IPS-11a (cell line): ENCODE data around the gene RAB15.

Experiments
- H3K4me3 ChIP-seq: one replicate; pipeline ENCODE4 v1.5.1; 2013; ENCODE audit warnings: low read depth, low read length, control low read depth

RAB15 gene

DNA sequence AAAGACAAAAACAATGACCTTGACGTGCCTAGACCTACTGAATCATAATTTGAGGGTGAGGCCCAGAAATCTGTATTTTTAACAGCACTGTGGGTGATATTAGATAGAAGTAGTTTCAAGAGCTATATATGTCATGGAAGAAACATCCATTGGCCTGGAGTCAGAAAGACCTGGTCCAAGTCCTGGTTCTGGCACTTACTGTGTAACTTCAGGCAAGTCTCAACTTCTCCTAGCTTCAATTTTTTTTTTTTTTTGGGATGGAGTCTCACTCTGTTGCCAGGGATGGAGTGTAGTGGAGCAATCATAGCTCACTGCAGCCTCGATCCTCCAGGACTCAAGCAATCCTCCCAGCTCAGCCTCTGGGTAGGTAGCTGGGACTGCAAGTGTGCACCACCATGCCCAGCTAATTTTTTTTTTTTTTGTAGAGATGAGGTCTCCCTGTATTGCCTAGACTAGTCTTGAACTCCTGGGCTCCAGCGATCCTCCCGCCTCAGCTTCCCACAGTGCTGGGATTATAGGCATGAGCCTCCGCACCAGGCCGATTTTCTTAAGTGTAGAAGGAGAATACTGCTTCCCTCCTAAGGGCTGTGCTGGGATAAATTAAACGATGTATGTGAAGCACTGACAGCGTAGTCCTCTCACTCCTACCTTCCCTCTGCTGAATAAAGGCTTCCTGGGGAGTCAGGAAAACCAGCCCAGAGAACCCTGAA is 15.3 kb downstream of the RAB15 start:
- H3K4me3 ChIP-seq, result no peak overlapping the region

DNA sequence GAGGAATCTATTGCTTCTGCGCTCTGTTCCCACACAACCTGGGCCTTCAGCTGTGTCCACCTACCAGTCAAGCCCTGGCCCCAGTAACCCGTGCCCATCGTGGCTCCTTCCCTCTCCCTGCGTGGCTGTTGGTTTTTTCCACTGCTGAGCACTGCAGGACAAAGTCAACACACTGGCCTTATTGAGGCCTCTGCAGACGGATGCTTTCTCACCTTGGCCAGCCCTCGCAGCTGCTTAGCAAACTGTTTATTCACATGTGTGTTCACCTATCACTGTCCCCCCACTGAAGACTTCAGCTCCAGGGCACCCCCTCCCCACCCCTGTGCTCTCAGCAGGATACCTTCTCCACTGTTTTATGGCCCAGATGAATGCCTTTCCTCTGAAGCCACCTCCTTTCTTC is 16.8 kb downstream of the RAB15 start:
- H3K4me3 ChIP-seq, result no peak overlapping the region

DNA sequence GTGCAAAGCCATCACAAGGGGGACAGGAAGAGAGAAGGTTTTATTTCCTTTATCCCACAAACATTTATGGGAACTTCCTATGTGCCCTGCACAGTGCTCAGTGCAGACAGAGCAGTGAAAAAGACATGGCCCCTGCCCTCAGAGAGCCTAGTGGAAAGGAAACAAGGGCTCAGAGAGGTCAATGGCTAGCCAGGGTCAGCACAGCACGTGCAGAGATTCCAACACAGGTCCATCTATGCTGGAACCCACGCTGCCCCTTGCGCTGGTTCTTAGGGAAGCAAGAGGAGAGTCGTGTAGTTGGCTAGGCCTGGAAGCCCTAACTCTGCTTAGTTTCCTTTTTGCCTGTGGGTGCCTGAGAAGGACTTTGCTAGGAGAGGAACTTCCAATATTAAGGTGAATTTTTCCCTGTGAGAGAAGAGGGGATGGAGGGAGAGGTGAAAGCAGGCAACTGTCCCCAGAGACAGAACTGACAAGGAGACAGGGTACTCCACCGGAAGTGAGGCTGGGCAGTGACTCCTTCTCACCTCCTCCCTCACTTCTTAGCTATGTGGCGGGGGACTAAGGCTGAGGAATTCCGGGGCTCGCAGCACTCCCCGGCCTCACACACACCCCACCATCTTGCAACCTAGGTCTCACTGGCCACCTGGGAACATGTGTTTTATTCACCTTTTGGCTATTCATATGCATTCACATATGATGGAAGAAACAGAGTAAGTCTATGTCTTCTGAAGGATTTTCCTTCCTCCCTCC is 17.5 kb downstream of the RAB15 start:
- H3K4me3 ChIP-seq, result no peak overlapping the region

DNA sequence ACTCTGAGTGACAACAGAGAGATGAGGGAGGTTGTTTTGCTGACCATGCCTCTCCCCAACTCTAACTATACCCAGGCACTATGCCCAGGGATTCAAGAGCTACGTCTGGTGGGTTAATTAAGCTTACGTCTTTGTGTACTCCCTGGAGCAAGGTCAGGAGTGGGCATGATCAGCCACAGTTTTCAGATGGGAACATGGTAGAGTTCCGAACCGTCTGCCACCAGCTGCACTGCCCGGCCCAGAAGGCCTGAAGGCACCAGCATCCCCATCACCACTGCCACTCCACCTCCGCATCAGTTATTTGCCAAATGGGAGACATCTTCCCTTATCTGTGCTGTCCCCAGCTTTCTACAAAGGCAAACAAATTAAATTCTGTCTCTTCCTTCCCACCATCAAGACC is 18.5 kb downstream of the RAB15 start:
- no peak overlapping the region for H3K4me3 ChIP-seq

GRCh38 chr14:64953310-64953654 is 18.9 kb downstream of the RAB15 start:
- no peak overlapping the region for H3K4me3 ChIP-seq

DNA sequence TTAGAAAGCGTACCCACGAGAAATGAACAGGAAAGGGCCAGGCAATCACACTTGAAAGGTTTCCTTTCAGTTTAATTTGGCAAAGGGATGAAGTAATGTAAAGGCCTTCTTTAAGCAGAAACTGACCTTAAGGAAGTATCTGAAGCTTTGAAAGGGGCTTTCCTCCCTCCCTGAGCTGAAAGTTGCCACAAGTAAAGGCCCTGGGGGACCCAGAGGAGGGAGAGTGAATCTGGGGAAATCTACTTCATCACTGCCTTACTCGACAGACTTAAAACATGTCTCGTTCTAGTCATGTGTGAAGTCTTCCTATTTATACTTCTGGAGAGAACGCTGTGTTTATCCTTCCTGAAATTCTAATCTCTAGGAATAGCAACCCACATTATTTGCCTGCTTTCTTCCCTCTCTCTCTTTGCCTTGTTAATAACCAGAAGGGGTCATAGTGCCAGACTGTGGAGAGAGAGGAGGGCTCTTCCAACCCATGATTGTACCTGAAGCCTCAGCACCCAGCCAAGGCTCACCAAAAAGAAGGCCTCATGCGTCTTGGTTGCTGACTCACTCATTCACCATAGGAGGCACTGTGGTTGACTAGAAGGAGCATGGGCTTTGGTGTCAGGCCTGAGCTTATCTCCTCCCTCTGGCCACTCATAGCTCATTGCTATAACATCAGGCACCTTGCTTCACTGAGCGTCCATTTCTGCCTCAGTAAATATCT is 19.4 kb downstream of the RAB15 start:
- H3K4me3 ChIP-seq, result no peak overlapping the region

GRCh38 chr14:64951724-64952123 is 20.4 kb downstream of the RAB15 start:
- no peak overlapping the region for H3K4me3 ChIP-seq

- no peak overlapping the region for H3K4me3 ChIP-seq
Observed at GRCh38 chr14:64951291-64951690, 20.8 kb downstream of the RAB15 start.

- no peak overlapping the region for H3K4me3 ChIP-seq
Observed at GRCh38 chr14:64950889-64951288, 21.2 kb downstream of the RAB15 start.

GRCh38 chr14:64948612-64949210 is 23.4 kb downstream of the RAB15 start:
- H3K4me3 ChIP-seq, result no peak overlapping the region

DNA sequence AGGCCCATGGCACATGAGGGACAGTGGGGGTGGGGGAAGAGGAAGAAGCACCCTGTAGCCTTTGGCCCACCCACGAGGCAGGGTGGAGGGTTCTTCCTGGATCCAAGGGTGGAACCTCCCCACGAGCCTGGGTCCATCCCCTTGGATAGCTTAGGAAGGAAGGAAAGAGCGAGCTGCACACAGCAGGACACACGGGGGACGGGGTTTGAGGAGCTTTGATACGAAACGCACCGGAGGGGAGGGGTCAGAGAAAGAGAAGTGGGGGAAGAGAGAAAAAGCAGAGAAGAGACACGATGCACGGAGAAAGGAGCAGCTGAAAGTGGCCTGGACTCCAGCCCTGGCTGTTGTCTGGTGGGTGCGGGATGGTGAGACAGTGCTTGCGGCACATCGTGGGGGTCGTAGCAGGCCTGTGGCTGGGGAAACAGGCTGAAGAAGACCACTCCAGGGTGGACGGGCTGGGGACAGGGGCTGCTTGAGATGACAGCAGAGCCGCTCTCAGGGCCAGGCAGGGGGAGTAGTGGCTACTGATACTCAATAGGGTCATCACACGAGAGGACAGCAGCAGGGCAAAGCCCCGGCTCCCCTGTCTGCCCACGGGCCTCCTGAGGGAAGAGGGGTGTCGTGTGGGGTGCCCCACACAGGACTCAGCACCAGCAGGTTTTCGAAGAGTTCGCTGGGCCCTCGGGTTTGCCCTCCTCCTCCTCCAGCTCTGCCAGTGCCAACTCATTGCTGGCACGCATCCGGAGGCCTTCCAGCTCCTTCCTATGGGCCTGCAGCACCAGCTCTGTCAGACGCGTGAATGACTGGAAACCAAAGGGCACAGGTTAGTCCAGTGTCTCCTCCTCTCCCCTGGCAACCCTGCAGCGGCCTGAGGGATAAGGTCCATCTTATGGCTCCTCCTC is 24.2 kb downstream of the RAB15 start:
- H3K4me3 ChIP-seq, result no peak overlapping the region

GRCh38 chr14:64946310-64947045 is 25.7 kb downstream of the RAB15 start:
- no peak overlapping the region for H3K4me3 ChIP-seq

GRCh38 chr14:64945431-64946178 is 26.5 kb downstream of the RAB15 start:
- H3K4me3 ChIP-seq, result no peak overlapping the region

GRCh38 chr14:64944861-64945260 is 27.3 kb downstream of the RAB15 start:
- H3K4me3 ChIP-seq, result no peak overlapping the region

- no peak overlapping the region for H3K4me3 ChIP-seq
Observed at GRCh38 chr14:64944041-64944440, 28.1 kb downstream of the RAB15 start.

GRCh38 chr14:64943556-64943955 is 28.6 kb downstream of the RAB15 start:
- H3K4me3 ChIP-seq, result no peak overlapping the region

DNA sequence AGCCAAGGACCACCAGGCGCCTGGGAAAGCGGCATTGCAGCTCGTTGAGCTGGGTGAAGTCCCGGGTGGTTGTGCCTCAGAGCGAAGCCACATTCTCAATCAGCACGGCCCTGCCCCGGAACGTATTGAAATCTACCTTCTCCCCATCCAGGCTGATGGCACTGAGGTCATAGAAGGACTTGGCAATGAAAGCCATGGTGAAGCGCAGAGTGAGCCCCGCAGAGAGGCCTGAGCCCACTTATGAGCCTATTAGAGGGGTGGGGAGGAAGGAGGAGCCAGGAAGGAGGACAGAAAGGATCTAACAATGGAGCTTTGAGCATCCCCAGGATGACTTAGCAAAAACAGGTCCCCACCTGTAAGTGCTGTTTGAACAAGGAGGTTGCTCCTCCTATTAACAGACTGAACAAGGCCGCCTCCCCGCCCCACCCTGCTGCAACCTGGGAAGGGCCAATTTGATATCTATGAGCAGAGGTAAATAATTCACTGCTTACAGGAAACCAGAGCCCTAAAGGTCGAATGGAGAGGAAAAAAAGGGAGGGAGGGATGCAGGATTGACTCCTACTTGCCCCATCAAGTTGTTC is 29.5 kb downstream of the RAB15 start, which contains the start of gene GPX2:
Gene GPX2 (minus strand): TSS at position 215 of the 581 bp plus-strand sequence. CDS start 19 bp downstream, at position 196.
- H3K4me3 ChIP-seq, result no peak within 1 kb of the TSS

- H3K4me3 ChIP-seq, result no peak overlapping the region
Observed at GRCh38 chr14:64940336-64940910, 31.7 kb downstream of the RAB15 start.
